Thyroid gland (tissue), 4 donors: ENCODE measurements around the gene NFXL1. TPM values are rescaled to one million over a fixed set of nuclear protein-coding genes. Genes with fewer than 3 reads are reported as not detected.

Experiments used
- DNase-seq, 2 donors: peaks; one replicate each; pipeline ENCODE4 v3.0.0-alpha.2; 2019
- H3K27ac ChIP-seq, 3 donors: fragments of 200-600 bp; sonication (generic); 1 replicate in 2 of 3; 2 replicates in 1 of 3; pipeline ENCODE4 v1.5.1; 2016 to 2019; ENCODE audit warnings: mild to moderate bottlenecking in 1 of 3, moderate library complexity in 1 of 3
- H3K27me3 ChIP-seq: fragments of 200-600 bp; sonication (generic); one replicate; pipeline ENCODE4 v1.5.1; 2019
- H3K36me3 ChIP-seq, 2 donors: fragments of 200-600 bp; sonication (generic); one replicate each; pipeline ENCODE4 v1.5.1; 2016 to 2019
- H3K4me1 ChIP-seq, 2 donors: fragments of 200-600 bp; sonication (generic); one replicate each; pipeline ENCODE4 v1.5.1; 2017 to 2019
- H3K4me3 ChIP-seq, 3 donors: fragments of 200-600 bp; sonication (generic); replicated peaks in 1 of 3; 1 replicate in 2 of 3; 2 replicates in 1 of 3; pipeline ENCODE4 v1.5.1; 2016; ENCODE audit warnings: mild to moderate bottlenecking in 1 of 3
- H3K9me3 ChIP-seq: fragments of 200-600 bp; sonication (generic); one replicate; pipeline ENCODE4 v1.5.1; 2017
- CTCF ChIP-seq, 6 experiments: fragments of 200-600 bp in 3 of 6; fragments of 450-650 bp in 3 of 6; sonication (generic) in 3 of 6; IDR thresholded peaks; one replicate each; pipeline ENCODE4 v1.5.1; 2016 to 2019; ENCODE audit warnings: antibody characterized with exemption in 6 of 6, mild to moderate bottlenecking in 2 of 6, inconsistent platforms in 1 of 6, moderate library complexity in 1 of 6
- POLR2A ChIP-seq, 2 donors: fragments of 450-650 bp; IDR thresholded peaks; one replicate each; pipeline ENCODE4 v1.6.1; 2017; ENCODE audit warnings: antibody characterized with exemption in 2 of 2, mild to moderate bottlenecking in 2 of 2, moderate library complexity in 1 of 2
- WGBS, 2 donors: methylation state at CpG; one replicate each; pipeline ENCODE4 v1.1.5; 2017; 5-methylcytosine and 5-hydroxymethylcytosine counted together
- intact Hi-C: fragments of 100-400 bp; cut with DNase I; formaldehyde crosslinking; loops from one replicate; pipeline ENCODE4 v1.15.1; 2023
- total RNA-seq, 4 donors: library from RNA; depleted of rRNA; stranded (reverse); fragments of >200 nt; gene quantifications; one replicate each; pipeline ENCODE4 v1.2.3, GENCODE V29; 2016

NFXL1 gene
- total RNA-seq, 4 donors from 2014 or later, result 17.3 to 66.4 (median 23.0) TPM

GRCh38 chr4:47899639-47900038 is 14.7 kb downstream of the NFXL1 start:
- WGBS, 2 donors, result 70 to 76% methylated on average over 1 of the region's 1 CpG
- Histone ChIP-seq H3K4me3 (no peak overlapping the region), H3K27ac (no peak overlapping the region), H3K36me3 (peaks cover 19 to 42% of the 10 kb centered on the region in 2 donors), H3K27me3 (no peaks in the 10 kb centered on the region), H3K4me1 (no peaks in the 10 kb centered on the region), H3K9me3 (no peaks in the 10 kb centered on the region)
- TF ChIP-seq POLR2A (IDR thresholded peaks at IDR 0.05) (no peak), CTCF (IDR thresholded peaks at IDR 0.05) (no peak)
- no peak for DNase-seq
- intact Hi-C loops, result no loop called here

- no peak for DNase-seq
- intact Hi-C loops, result no loop called here
- Histone ChIP-seq H3K27me3 (no peaks in the 10 kb centered on the region), H3K4me1 (no peaks in the 10 kb centered on the region), H3K9me3 (no peaks in the 10 kb centered on the region), H3K27ac (no peak overlapping the region), H3K4me3 (no peak overlapping the region), H3K36me3 (peaks cover 17 to 44% of the 10 kb centered on the region in 2 donors)
- TF ChIP-seq POLR2A (IDR thresholded peaks at IDR 0.05) (no peak), CTCF (IDR thresholded peaks at IDR 0.05) (no peak)
- 94 to 100% methylated on average over 1 of the region's 1 CpG for WGBS, 2 donors
These were observed 22.5 kb downstream of the NFXL1 start for GRCh38 chr4:47891928-47892327.

GRCh38 chr4:47882228-47882627 is 32.2 kb downstream of the NFXL1 start:
- 92 to 93% methylated on average over 3 of the region's 3 CpGs for WGBS, 2 donors

GRCh38 chr4:47879458-47879857 is 34.9 kb downstream of the NFXL1 start:
- Histone ChIP-seq H3K9me3 (no peaks in the 10 kb centered on the region), H3K4me1 (no peaks in the 10 kb centered on the region), H3K27me3 (no peaks in the 10 kb centered on the region), H3K27ac (no peak overlapping the region), H3K4me3 (no peak overlapping the region), H3K36me3 (peaks cover 47 to 50% of the 10 kb centered on the region in 2 donors)
- intact Hi-C loops, result no loop called here
- TF ChIP-seq CTCF (IDR thresholded peaks at IDR 0.05), result no peak
- TF ChIP-seq POLR2A (IDR thresholded peaks at IDR 0.05), result no peak
- no peak for DNase-seq

More at GRCh38 chr4:47882228-47882627, 32.2 kb downstream of the NFXL1 start:
- H3K27me3 ChIP-seq, result no peaks in the 10 kb centered on the region
- no peak overlapping the region for H3K4me3 ChIP-seq
- peaks cover 39% of the 10 kb centered on the region in 2 donors for H3K36me3 ChIP-seq
- intact Hi-C loops, result no loop called here
- H3K9me3 ChIP-seq, result no peaks in the 10 kb centered on the region
- no peaks in the 10 kb centered on the region for H3K4me1 ChIP-seq
- H3K27ac ChIP-seq, result no peak overlapping the region
- no peak for TF ChIP-seq POLR2A (IDR thresholded peaks at IDR 0.05)
- TF ChIP-seq CTCF (IDR thresholded peaks at IDR 0.05), result no peak
- DNase-seq, result no peak

GRCh38 chr4:47876784-47877546 is 37.4 kb downstream of the NFXL1 start:
- DNase-seq, result no peak
- Histone ChIP-seq H3K4me3 (no peak overlapping the region), H3K9me3 (no peaks in the 10 kb centered on the region), H3K27me3 (no peaks in the 10 kb centered on the region), H3K27ac (no peak overlapping the region), H3K4me1 (no peaks in the 10 kb centered on the region), H3K36me3 (peaks cover 49% of the 10 kb centered on the region in 2 donors)
- TF ChIP-seq POLR2A (IDR thresholded peaks at IDR 0.05) (no peak), CTCF (IDR thresholded peaks at IDR 0.05) (no peak)
- WGBS, 2 donors, result 94 to 95% methylated on average over 3 of the region's 3 CpGs
- intact Hi-C loops, result no loop called here
